HG03521 (cell line): ENCODE results near the gene SLC17A7.
"Not testable (repeated sequence)": the region's sequence is repeated elsewhere in the genome, so short reads cannot be mapped to it uniquely, and the experiment has no call there.

Experiments
- ATAC-seq: cut with Tn5 transposase; IDR thresholded peaks from one replicate; pipeline ENCODE4 v1.9.1; 2021; ENCODE audit warnings: mild to moderate bottlenecking, moderate library complexity; ENCODE audit not compliant: unreplicated experiment

The SLC17A7 gene

GRCh38 chr19:49441210-49441959 lies at the start of gene SLC17A7:
TSS of gene SLC17A7 (minus strand) at chr19:49441527. CDS start at chr19:49441379, 148 bp downstream.
- ATAC-seq, result no peak

GRCh38 chr19:49490287-49491029 lies 49.1 kb upstream of the SLC17A7 start:
- no peak for ATAC-seq

- ATAC-seq, result no peak
These were observed 48.4 kb upstream of the SLC17A7 start for GRCh38 chr19:49489601-49490167.

GRCh38 chr19:49488863-49489537 lies 47.7 kb upstream of the SLC17A7 start:
- no peak for ATAC-seq

- no peak for ATAC-seq
These were observed 46.9 kb upstream of the SLC17A7 start for GRCh38 chr19:49488046-49488862.

GRCh38 chr19:49487277-49488045 lies 46.1 kb upstream of the SLC17A7 start, which contains the start of gene RPL13A:
TSS of gene RPL13A (plus strand) at chr19:49487608. CDS start at chr19:49487630, 22 bp downstream.
- peak; percentile 89 for ATAC-seq

GRCh38 chr19:49486710-49487276 lies 45.5 kb upstream of the SLC17A7 start:
- no peak for ATAC-seq

GRCh38 chr19:49486232-49486631 lies 44.9 kb upstream of the SLC17A7 start:
- ATAC-seq, result no peak

- ATAC-seq, result no peak
These were observed 39.8 kb upstream of the SLC17A7 start for GRCh38 chr19:49481020-49481683.

GRCh38 chr19:49479975-49480628 lies 38.8 kb upstream of the SLC17A7 start:
- ATAC-seq, result no peak

- no peak for ATAC-seq
These were observed 34.9 kb upstream of the SLC17A7 start for GRCh38 chr19:49475995-49476880.

- ATAC-seq, result no peak
These were observed 34.0 kb upstream of the SLC17A7 start for GRCh38 chr19:49475191-49475917.

GRCh38 chr19:49474542-49474924 lies 33.2 kb upstream of the SLC17A7 start:
- ATAC-seq, result peak; percentile 2

- ATAC-seq, result peak; percentile 43
These were observed 32.7 kb upstream of the SLC17A7 start, which contains the start of gene FLT3LG for GRCh38 chr19:49473868-49474541. TSS of gene FLT3LG (plus strand) at chr19:49474215. CDS start at chr19:49474640, 425 bp downstream.

GRCh38 chr19:49473501-49473867 lies 32.2 kb upstream of the SLC17A7 start:
- ATAC-seq, result not testable (repeated sequence)

- no peak for ATAC-seq
These were observed 31.6 kb upstream of the SLC17A7 start for GRCh38 chr19:49472936-49473335.
